HepG2 (cell line): ENCODE measurements around the gene PSMD4. TPM values are rescaled to one million over a fixed set of nuclear protein-coding genes. Genes with fewer than 3 reads are reported as not detected.
A peak's percentile ranks its signal among the peaks of the same experiment; 100 is the strongest.

Experiments used
- CAMTA2 ChIP-seq: sonication (generic); formaldehyde crosslinking; IDR thresholded peaks from 2 replicates; pipeline ENCODE4 v1.4.0; 2020; ENCODE audit warnings: mild to moderate bottlenecking, missing genetic modification reagents, borderline replicate concordance
- HIVEP1 ChIP-seq: sonication (generic); formaldehyde crosslinking; IDR thresholded peaks from 2 replicates; pipeline ENCODE4 v1.4.0; 2020; ENCODE audit warnings: mild to moderate bottlenecking, missing genetic modification reagents
- MED13 ChIP-seq: sonication (generic); formaldehyde crosslinking; IDR thresholded peaks from 2 replicates; pipeline ENCODE4 v1.5.0; 2020; ENCODE audit warnings: missing genetic modification reagents
- NFATC3 ChIP-seq: sonication (generic); formaldehyde crosslinking; IDR thresholded peaks from 2 replicates; pipeline ENCODE4 v1.5.1; 2020; ENCODE audit warnings: mild to moderate bottlenecking, missing genetic modification reagents
- PCBP1 ChIP-seq: fragments of 200-400 bp; formaldehyde crosslinking; IDR thresholded peaks from 2 replicates; pipeline ENCODE4 v1.6.1; 2017; ENCODE audit warnings: mild to moderate bottlenecking, low read depth, low read length, borderline replicate concordance
- PHF20 ChIP-seq: sonication (generic); formaldehyde crosslinking; IDR thresholded peaks from 2 replicates; pipeline ENCODE4 v1.5.0; 2020; ENCODE audit warnings: mild to moderate bottlenecking, missing genetic modification reagents
- PTBP1 ChIP-seq: fragments of 200-400 bp; formaldehyde crosslinking; IDR thresholded peaks from 2 replicates; pipeline ENCODE4 v1.6.1; 2018; ENCODE audit warnings: low read length, low read depth; ENCODE audit not compliant: poor library complexity, severe bottlenecking
- SOX5 ChIP-seq: IDR thresholded peaks from 2 replicates; pipeline ENCODE4 v1.6.1; 2016; ENCODE audit warnings: borderline replicate concordance
- STAT5B ChIP-seq: sonication (generic); formaldehyde crosslinking; IDR thresholded peaks from 2 replicates; pipeline ENCODE4 v1.4.0; 2020; ENCODE audit warnings: missing genetic modification reagents
- TCF7L2 ChIP-seq: IDR thresholded peaks from 2 replicates; pipeline ENCODE4 v1.6.1; 2011; ENCODE audit warnings: mild to moderate bottlenecking, low read depth, low read length, moderate library complexity
- TFDP2 ChIP-seq: sonication (generic); formaldehyde crosslinking; IDR thresholded peaks from 2 replicates; pipeline ENCODE4 v1.4.0; 2020; ENCODE audit warnings: missing genetic modification reagents
- TFE3 ChIP-seq: IDR thresholded peaks from 2 replicates; pipeline ENCODE4 v1.6.1; 2016
- ZEB1 ChIP-seq: IDR thresholded peaks from 2 replicates; pipeline ENCODE4 v1.6.1; 2012; ENCODE audit warnings: mild to moderate bottlenecking, low read depth, inconsistent platforms; ENCODE audit not compliant: insufficient replicate concordance
- ZFAT ChIP-seq: sonication (generic); formaldehyde crosslinking; conservative IDR thresholded peaks from 2 replicates; pipeline ENCODE4 v1.8.1; 2023; ENCODE audit warnings: missing genetic modification reagents, inconsistent platforms
- ZNF276 ChIP-seq: sonication (generic); formaldehyde crosslinking; IDR thresholded peaks from 2 replicates; pipeline ENCODE4 v1.4.0; 2020; ENCODE audit warnings: mild to moderate bottlenecking, low read depth, missing genetic modification reagents
- ZNF326 ChIP-seq: sonication (generic); formaldehyde crosslinking; IDR thresholded peaks from 2 replicates; pipeline ENCODE4 v1.4.0; 2020; ENCODE audit warnings: missing genetic modification reagents, borderline replicate concordance
- ZNF414 ChIP-seq: sonication (generic); formaldehyde crosslinking; IDR thresholded peaks from 2 replicates; pipeline ENCODE4 v1.5.0; 2020; ENCODE audit warnings: missing genetic modification reagents
- ZNF432 ChIP-seq: sonication (generic); formaldehyde crosslinking; IDR thresholded peaks from 2 replicates; pipeline ENCODE4 v1.5.0; 2020; ENCODE audit warnings: missing genetic modification reagents, mild to moderate bottlenecking, borderline replicate concordance
- ZNF546 ChIP-seq: sonication (generic); formaldehyde crosslinking; conservative IDR thresholded peaks from 2 replicates; pipeline ENCODE4 v1.8.1; 2023; ENCODE audit warnings: mild to moderate bottlenecking, missing genetic modification reagents
- ZNF639 ChIP-seq: conservative IDR thresholded peaks from 2 replicates; pipeline ENCODE4 v1.6.1; 2018; ENCODE audit warnings: missing genetic modification reagents
- polyA plus RNA-seq, 8 experiments: library from polyadenylated mRNA; depleted of rRNA in 3 of 8; stranded (reverse) in 7 of 8; unstranded in 1 of 8; fragments of >200 nt; fragmentation: Illumina TruSeq in 4 of 8; extraction: Trizol in 4 of 8; gene quantifications; 2 replicates each; pipeline versions ENCODE4 v1.2.1 to v1.2.3, GENCODE V29; 2011 to 2016; ENCODE audit warnings: low read depth in 4 of 8, missing spikeins in 1 of 8, mixed read lengths in 1 of 8; ENCODE audit not compliant: insufficient read depth in 1 of 8
- total RNA-seq, 5 experiments: library from RNA; depleted of rRNA; stranded (reverse); fragments of >200 nt; fragmentation: Illumina TruSeq; extraction: Trizol; gene quantifications; 2 replicates each; pipeline ENCODE4 v1.2.3, GENCODE V29; 2016; ENCODE audit warnings: low read depth in 1 of 5

Gene PSMD4
- total and polyA plus RNA-seq, 2 of the 13 experiments (the other 11 are each of a cell fraction or from before 2014, with no cell fraction given), result 194 to 243 TPM

- TF ChIP-seq ZNF546 (CRISPR knock-in tag), result 0 out of 2 replicates have a peak, but pooled peaks have one; percentile 1
- TF ChIP-seq SOX5 (CRISPR knock-in tag), result peak; percentile 9; the same call in 1 of the 2 replicates
- no peak for TF ChIP-seq ZFAT
- no peak for TF ChIP-seq TFE3 (CRISPR knock-in tag)
- TF ChIP-seq MED13 (CRISPR knock-in tag), result 0 out of 2 replicates have a peak, but pooled peaks have one; percentile 23
- peak; percentile 71 for TF ChIP-seq TFDP2
- no peak for TF ChIP-seq TCF7L2
- TF ChIP-seq ZEB1, result no peak
- peak; percentile 66; the same call in 1 of the 2 replicates for TF ChIP-seq PHF20
- TF ChIP-seq ZNF326 (CRISPR knock-in tag), result no peak
- no peak for TF ChIP-seq CAMTA2 (CRISPR knock-in tag)
- TF ChIP-seq PCBP1, result peak; percentile 96
- no peak; the same call in 1 of the 2 replicates for TF ChIP-seq ZNF639
- no peak; the same call in 1 of the 2 replicates for TF ChIP-seq ZNF414 (CRISPR knock-in tag)
- no peak for TF ChIP-seq NFATC3 (CRISPR knock-in tag)
- no peak for TF ChIP-seq STAT5B (CRISPR knock-in tag)
- no peak for TF ChIP-seq ZNF432 (CRISPR knock-in tag)
- TF ChIP-seq PTBP1, result no peak
- TF ChIP-seq HIVEP1 (CRISPR knock-in tag), result no peak
- 0 out of 2 replicates have a peak, but pooled peaks have one; percentile 44 for TF ChIP-seq ZNF276
Measured at GRCh38 chr1:151281969-151282882, 27.7 kb downstream of the PSMD4 start, which contains the start of gene ZNF687 (continued).
